H1 (cell line): Measurements from ENCODE around the gene HIPK2. TPM values are rescaled to one million over a fixed set of nuclear protein-coding genes. Genes with fewer than 3 reads are reported as not detected.

Source experiments
- CHD7 ChIP-seq: fragments of 300-600 bp; sonication (generic); IDR thresholded peaks from 2 replicates; pipeline ENCODE4 v1.7.1; 2012; ENCODE audit warnings: low read length, moderate library complexity, mild to moderate bottlenecking, inconsistent platforms; ENCODE audit not compliant: insufficient replicate concordance
- TBP ChIP-seq: IDR thresholded peaks from 2 replicates; pipeline ENCODE4 v1.6.1; 2011; ENCODE audit warnings: low read depth, low read length, improper control_type of control experiment
- polyA plus RNA-seq, 7 experiments: library from polyadenylated mRNA; depleted of rRNA in 3 of 7; stranded (reverse) in 5 of 7; unstranded in 2 of 7; fragments of >200 nt in 5 of 7; fragments of 200-250 nt in 2 of 7; gene quantifications; 1 replicate in 5 of 7; 2 replicates in 1 of 7; 4 replicates in 1 of 7; pipeline versions ENCODE4 v1.2.1 to v1.2.3, GENCODE V29; 2011 to 2013; ENCODE audit warnings: missing spikeins in 2 of 7, mixed read lengths in 2 of 7
- total RNA-seq: library from RNA; stranded (reverse); fragmentation: NEBNext Ultra II Directional; extraction: Animal tissue kit (Norgen Biotek cat#: 25700); gene quantifications from 2 replicates; pipeline ENCODE4 v1.2.1, GENCODE V29; 2021

The HIPK2 gene
- total and polyA plus RNA-seq, 2 of the 8 experiments (the other 6 are each of a cell fraction or from before 2014, with no cell fraction given), result 8.3 to 24.3 TPM

- TF ChIP-seq CHD7 (no peak), TBP (no peak)
Measured at GRCh38 chr7:139586286-139586685, 191.5 kb downstream of the HIPK2 start (continued).
